GM12878 (cell line): Measurements from ENCODE around the gene ATRNL1.

Source experiments
- ATF3 ChIP-seq: IDR thresholded peaks from 2 replicates; pipeline ENCODE4 v1.6.1; 2011; ENCODE audit warnings: low read depth, mild to moderate bottlenecking, low read length, moderate library complexity, borderline replicate concordance; ENCODE audit errors: extremely low read depth
- CTCF ChIP-seq, 3 experiments: IDR thresholded peaks in 2 of 3; conservative IDR thresholded peaks in 1 of 3; 2 replicates each; pipeline ENCODE4 v1.5.1; 2011; ENCODE audit warnings: low read depth in 3 of 3, low read length in 3 of 3, mild to moderate bottlenecking in 3 of 3, control low read depth in 2 of 3, moderate library complexity in 2 of 3, inconsistent platforms in 1 of 3, mixed read lengths in 1 of 3; ENCODE audit not compliant: control insufficient read depth in 2 of 3, insufficient read depth in 1 of 3; ENCODE audit errors: extremely low read depth in 1 of 3
- ETV6 ChIP-seq, 2 experiments: fragments of 450-650 bp in 1 of 2; IDR thresholded peaks in 1 of 2; conservative IDR thresholded peaks in 1 of 2; 2 replicates each; pipeline ENCODE4 v1.6.1; 2014; ENCODE audit warnings: antibody characterized with exemption in 1 of 2, borderline replicate concordance in 1 of 2, low read depth in 1 of 2, mild to moderate bottlenecking in 1 of 2, moderate library complexity in 1 of 2
- GABPA ChIP-seq: IDR thresholded peaks from 2 replicates; pipeline ENCODE4 v1.6.1; 2014; ENCODE audit warnings: antibody characterized with exemption, low read depth, mild to moderate bottlenecking, inconsistent platforms
- MAX ChIP-seq: IDR thresholded peaks from 2 replicates; pipeline ENCODE4 v1.6.1; 2012; ENCODE audit warnings: low read depth, low read length, improper control_type of control experiment
- PML ChIP-seq: IDR thresholded peaks from 2 replicates; pipeline ENCODE4 v1.6.1; 2012; ENCODE audit warnings: low read length, inconsistent platforms
- RELA ChIP-seq: fragments of 450-650 bp; IDR thresholded peaks from 2 replicates; pipeline ENCODE4 v1.8.0; 2014; ENCODE audit warnings: borderline replicate concordance; ENCODE audit not compliant: partially characterized antibody
- STAT1 ChIP-seq: fragments of 450-650 bp; conservative IDR thresholded peaks from 2 replicates; pipeline ENCODE4 v1.6.1; 2014; ENCODE audit warnings: antibody characterized with exemption, mild to moderate bottlenecking
- YY1 ChIP-seq: IDR thresholded peaks from 2 replicates; pipeline ENCODE4 v1.6.1; 2011; ENCODE audit warnings: low read depth, mild to moderate bottlenecking, low read length

GRCh38 chr10:115879372-115880089, 786.4 kb downstream of the ATRNL1 start:
- no peak for TF ChIP-seq CTCF (IDR thresholded peaks at IDR 0.05 in 2 of 3, conservative IDR thresholded peaks at IDR 0.05 in 1 of 3; ENCODE audit: control insufficient read depth in 2 of 3, extremely low read depth in 1 of 3, insufficient read depth in 1 of 3, low read depth in 3 of 3, low read length in 3 of 3)
- no peak for TF ChIP-seq ATF3
- no peak for TF ChIP-seq RELA
- TF ChIP-seq ETV6 (conservative IDR thresholded peaks at IDR 0.05 in 1 of 2, IDR thresholded peaks at IDR 0.05 in 1 of 2; ENCODE audit: borderline replicate concordance in 1 of 2, low read depth in 1 of 2) = no peak
- no peak for TF ChIP-seq YY1
- TF ChIP-seq STAT1 = no peak
- TF ChIP-seq GABPA = no peak
- TF ChIP-seq MAX = no peak
- TF ChIP-seq PML = no peak
